Endodermal cell (in vitro differentiated cells): Measurements from ENCODE around the gene ABCB9. TPM values are rescaled to one million over a fixed set of nuclear protein-coding genes. Genes with fewer than 3 reads are reported as not detected.

Experiments
- DNase-seq: peaks from one replicate; pipeline ENCODE4 v3.0.0-alpha.2; 2017
- H3K27ac ChIP-seq: 2 replicates; pipeline ENCODE4 v1.5.1; 2013; ENCODE audit warnings: mild to moderate bottlenecking, low read depth, low read length, moderate library complexity
- H3K27me3 ChIP-seq: 2 replicates; pipeline ENCODE4 v1.6.1; 2013; ENCODE audit warnings: mild to moderate bottlenecking, low read length, moderate library complexity; ENCODE audit not compliant: insufficient read depth, control insufficient read depth, poor library complexity, severe bottlenecking
- H3K36me3 ChIP-seq: 2 replicates; pipeline ENCODE4 v1.7.0; 2013; ENCODE audit warnings: mild to moderate bottlenecking, low read length, moderate library complexity; ENCODE audit not compliant: control insufficient read depth, insufficient read depth
- H3K4me1 ChIP-seq: one replicate; pipeline ENCODE4 v1.7.0; 2013; ENCODE audit warnings: low read length; ENCODE audit not compliant: control insufficient read depth, insufficient read depth
- H3K4me3 ChIP-seq: 2 replicates; pipeline ENCODE4 v1.5.1; 2013; ENCODE audit warnings: mild to moderate bottlenecking, low read length, moderate library complexity
- H3K9ac ChIP-seq: 2 replicates; pipeline ENCODE4 v1.6.1; 2013; ENCODE audit warnings: mild to moderate bottlenecking, low read length, moderate library complexity; ENCODE audit not compliant: poor library complexity, severe bottlenecking; ENCODE audit errors: extremely low read depth
- H3K9me3 ChIP-seq: 2 replicates; pipeline ENCODE4 v1.6.1; 2013; ENCODE audit warnings: mild to moderate bottlenecking, low read length, moderate library complexity; ENCODE audit not compliant: control insufficient read depth
- H3K27ac Mint-ChIP-seq: 2 replicates; pipeline ENCODE4 v1.8.0; 2020; ENCODE audit warnings: mixed read lengths
- H3K27me3 Mint-ChIP-seq: 2 replicates; pipeline ENCODE4 v1.8.0; 2021; ENCODE audit warnings: mild to moderate bottlenecking, mixed read lengths; ENCODE audit not compliant: insufficient read depth
- H3K36me3 Mint-ChIP-seq: 2 replicates; pipeline ENCODE4 v1.8.0; 2020; ENCODE audit warnings: low read depth, mixed read lengths
- H3K4me1 Mint-ChIP-seq: 2 replicates; pipeline ENCODE4 v1.8.0; 2020; ENCODE audit warnings: mixed read lengths
- H3K4me3 Mint-ChIP-seq: 2 replicates; pipeline ENCODE4 v1.8.0; 2020; ENCODE audit warnings: mild to moderate bottlenecking, moderate library complexity, mixed read lengths
- H3K9me3 Mint-ChIP-seq: 2 replicates; pipeline ENCODE4 v1.8.0; 2020; ENCODE audit warnings: mild to moderate bottlenecking, mixed read lengths
- CTCF ChIP-seq: fragments of 200-600 bp; sonication (generic); conservative IDR thresholded peaks from 2 replicates; pipeline ENCODE4 v1.5.0; 2021; ENCODE audit warnings: antibody characterized with exemption, mild to moderate bottlenecking
- WGBS, 2 experiments: methylation state at CpG; one replicate each; pipeline versions ENCODE4 v1.1.5 to v1.1.7; 2013; ENCODE audit warnings: missing lambda C conversion rate in 2 of 2, mixed read lengths in 1 of 2; ENCODE audit not compliant: insufficient coverage in 1 of 2, insufficient read length in 1 of 2; 5-methylcytosine and 5-hydroxymethylcytosine counted together
- total RNA-seq, 2 donors: library from RNA; stranded (reverse); fragmentation: NEBNext Ultra II Directional in 1 of 2; extraction: Animal tissue kit (Norgen Biotek cat#: 25700) in 1 of 2; gene quantifications; 2 replicates in 1 of 2; 3 replicates in 1 of 2; pipeline ENCODE4 v1.2.1, GENCODE V29; 2021

ABCB9 gene
- total RNA-seq, 2 donors from 2014 or later = 5.4 to 6.0 TPM

GRCh38 chr12:122997343-122998250, 31.3 kb upstream of the ABCB9 start:
- no peak for TF ChIP-seq CTCF

DNA sequence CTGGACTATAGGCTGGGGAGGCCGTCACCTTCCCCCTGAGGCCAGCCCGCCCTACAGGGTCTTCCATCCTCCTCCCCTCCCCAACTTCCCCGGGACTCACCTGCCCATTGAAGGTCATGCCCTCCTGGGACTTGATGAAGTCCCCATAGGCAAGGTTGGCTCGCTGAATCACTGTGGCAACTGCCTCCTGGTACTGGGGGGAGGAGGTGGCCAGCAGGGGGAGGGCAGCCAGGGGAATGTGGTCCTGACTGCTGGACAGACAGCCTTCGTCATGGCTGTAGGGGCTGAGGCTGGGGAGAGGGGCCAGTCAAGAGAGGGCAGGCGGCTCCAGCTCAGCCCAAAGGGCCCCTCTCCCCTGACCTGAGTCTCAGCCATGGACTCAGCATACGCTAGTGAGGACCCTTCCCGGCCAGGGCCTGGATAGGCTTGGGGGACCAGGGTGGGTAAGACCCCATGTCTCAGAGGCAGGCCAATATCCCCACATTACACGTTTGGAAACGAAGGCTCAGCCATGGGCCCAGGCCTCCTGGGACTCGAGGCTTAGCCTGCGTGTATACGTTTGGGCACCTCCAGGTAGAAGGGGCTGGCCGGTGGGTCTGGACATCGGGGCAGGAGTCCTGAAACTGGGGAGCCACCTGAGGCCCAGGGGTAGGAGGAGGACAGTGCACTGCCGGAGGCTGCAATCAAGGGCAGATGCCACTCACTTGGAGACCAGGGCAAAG, 30.5 kb upstream of the ABCB9 start:
- no peak for DNase-seq

More at GRCh38 chr12:122997343-122998250, 31.3 kb upstream of the ABCB9 start:
- Mint-ChIP-seq H3K36me3 (peaks cover 4% of the 10 kb centered on the region), H3K4me3 (no peak overlapping the region), H3K9me3 (no peaks in the 10 kb centered on the region), H3K27ac (no peak overlapping the region), H3K4me1 (no peaks in the 10 kb centered on the region), H3K27me3 (no peaks in the 10 kb centered on the region)
- H3K4me3 ChIP-seq = no peak overlapping the region
- no peak for DNase-seq
- 94 to 99% methylated on average over 16 to 25 of the region's 25 CpGs for WGBS, 2 experiments
- no peaks in the 10 kb centered on the region for H3K36me3 ChIP-seq
- no peak overlapping the region for H3K27ac ChIP-seq
- H3K27me3 ChIP-seq = no peaks in the 10 kb centered on the region
- H3K9ac ChIP-seq = no peak overlapping the region
- no peaks in the 10 kb centered on the region for H3K4me1 ChIP-seq
- H3K9me3 ChIP-seq = no peaks in the 10 kb centered on the region

GRCh38 chr12:122996188-122996601, 29.9 kb upstream of the ABCB9 start:
- H3K9me3 Mint-ChIP-seq = no peaks in the 10 kb centered on the region
- H3K36me3 Mint-ChIP-seq = peaks cover 4% of the 10 kb centered on the region
- 92 to 93% methylated on average over 6 to 7 of the region's 7 CpGs for WGBS, 2 experiments
- Histone ChIP-seq H3K9ac (no peak overlapping the region), H3K27me3 (no peaks in the 10 kb centered on the region), H3K4me3 (no peak overlapping the region), H3K36me3 (no peaks in the 10 kb centered on the region), H3K9me3 (no peaks in the 10 kb centered on the region), H3K27ac (no peak overlapping the region), H3K4me1 (no peaks in the 10 kb centered on the region)
- DNase-seq = no peak
- H3K27ac Mint-ChIP-seq = no peak overlapping the region
- H3K27me3 Mint-ChIP-seq = no peaks in the 10 kb centered on the region
- TF ChIP-seq CTCF = no peak
- no peaks in the 10 kb centered on the region for H3K4me1 Mint-ChIP-seq
- H3K4me3 Mint-ChIP-seq = no peak overlapping the region

More for the DNA sequence above, 30.5 kb upstream of the ABCB9 start:
- Mint-ChIP-seq H3K4me1 (no peaks in the 10 kb centered on the region), H3K27me3 (no peaks in the 10 kb centered on the region), H3K27ac (no peak overlapping the region), H3K36me3 (peaks cover 4% of the 10 kb centered on the region), H3K4me3 (no peak overlapping the region), H3K9me3 (no peaks in the 10 kb centered on the region)
- no peak for TF ChIP-seq CTCF
- no peaks in the 10 kb centered on the region for H3K9me3 ChIP-seq
- H3K4me1 ChIP-seq = no peaks in the 10 kb centered on the region
- H3K36me3 ChIP-seq = no peaks in the 10 kb centered on the region
- WGBS, 2 experiments = 95% methylated on average over 9 to 16 of the region's 16 CpGs
- no peak overlapping the region for H3K9ac ChIP-seq
- H3K4me3 ChIP-seq = no peak overlapping the region
- H3K27ac ChIP-seq = no peak overlapping the region
- no peaks in the 10 kb centered on the region for H3K27me3 ChIP-seq
